GM12891 (cell line): ENCODE measurements around the gene TSR3.

Experiments
- DNase-seq: peaks from one replicate; pipeline ENCODE4 v3.0.0; 2011; ENCODE audit warnings: low spot score; ENCODE audit not compliant: insufficient read length
- FAIRE-seq: peaks from 2 replicates; lab custom pipeline; 2011; peaks lifted over from hg19 to GRCh38; lab: Jason Lieb, UNC
- PAX5 ChIP-seq: IDR thresholded peaks from 2 replicates; pipeline ENCODE4 v1.6.1; 2011; ENCODE audit warnings: low read length, moderate library complexity, mild to moderate bottlenecking; ENCODE audit not compliant: insufficient read depth, severe bottlenecking
- POLR2A ChIP-seq: IDR thresholded peaks from 2 replicates; pipeline ENCODE4 v1.6.1; 2011; ENCODE audit warnings: low read depth, low read length, control low read depth
- POLR2AphosphoS5 ChIP-seq: IDR thresholded peaks from 2 replicates; pipeline ENCODE4 v1.6.1; 2011; ENCODE audit warnings: low read depth, low read length, control low read depth
- POU2F2 ChIP-seq: IDR thresholded peaks from 2 replicates; pipeline ENCODE4 v1.6.1; 2011; ENCODE audit warnings: low read depth, mild to moderate bottlenecking, control low read depth, low read length, moderate library complexity
- SPI1 ChIP-seq: IDR thresholded peaks from 2 replicates; pipeline ENCODE4 v1.6.1; 2011; ENCODE audit warnings: low read depth, low read length, control low read depth
- TAF1 ChIP-seq: IDR thresholded peaks from 2 replicates; pipeline ENCODE4 v1.6.1; 2011; ENCODE audit warnings: low read depth, low read length, control low read depth

TSR3 gene

DNA sequence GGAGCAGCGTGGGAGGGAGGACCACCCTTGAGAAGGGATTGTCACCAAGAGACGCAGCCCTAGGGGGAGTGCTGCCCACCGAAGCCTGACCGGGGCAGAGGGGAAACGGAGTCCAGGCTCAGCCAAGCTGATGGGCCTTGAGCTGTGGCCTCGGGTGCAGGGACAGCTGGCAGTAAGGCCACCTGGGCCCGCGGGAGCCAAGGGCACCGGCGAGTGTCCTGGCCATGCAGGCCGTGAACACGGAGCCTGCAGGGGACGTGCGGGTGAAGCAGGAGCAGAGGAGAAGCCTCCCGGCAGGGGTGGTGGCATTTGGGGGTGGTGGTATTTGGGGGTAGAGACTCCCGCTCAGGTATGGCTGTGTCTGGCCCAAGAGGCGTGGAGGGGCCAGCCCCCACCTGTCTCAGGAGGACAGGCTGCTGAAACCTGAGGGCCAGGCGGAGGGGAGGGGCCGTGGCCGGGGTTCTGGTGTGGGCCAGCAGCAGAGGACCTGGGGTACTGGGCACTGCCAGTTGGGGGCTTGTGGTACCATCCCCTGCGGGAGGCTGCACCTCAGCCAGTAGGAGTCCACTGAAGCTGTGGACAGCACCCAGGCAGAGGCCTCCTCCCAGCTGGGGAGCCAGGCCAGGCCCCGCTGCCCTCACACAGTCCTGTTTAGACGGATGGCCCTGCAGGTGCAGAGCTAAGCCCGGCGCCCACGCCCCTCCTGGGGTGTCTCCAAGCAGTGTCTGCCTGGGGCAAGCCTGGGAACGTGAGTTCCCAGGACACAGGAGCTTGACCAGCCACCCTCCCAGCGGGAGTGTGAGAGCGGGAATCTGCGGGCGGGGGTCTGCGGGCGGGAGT is 4.6 kb upstream of the TSR3 start:
- no peak for DNase-seq
- no peak for FAIRE-seq
- TF ChIP-seq POLR2AphosphoS5: no peak
- TF ChIP-seq POU2F2: no peak
- no peak for TF ChIP-seq PAX5
- no peak for TF ChIP-seq POLR2A

DNA sequence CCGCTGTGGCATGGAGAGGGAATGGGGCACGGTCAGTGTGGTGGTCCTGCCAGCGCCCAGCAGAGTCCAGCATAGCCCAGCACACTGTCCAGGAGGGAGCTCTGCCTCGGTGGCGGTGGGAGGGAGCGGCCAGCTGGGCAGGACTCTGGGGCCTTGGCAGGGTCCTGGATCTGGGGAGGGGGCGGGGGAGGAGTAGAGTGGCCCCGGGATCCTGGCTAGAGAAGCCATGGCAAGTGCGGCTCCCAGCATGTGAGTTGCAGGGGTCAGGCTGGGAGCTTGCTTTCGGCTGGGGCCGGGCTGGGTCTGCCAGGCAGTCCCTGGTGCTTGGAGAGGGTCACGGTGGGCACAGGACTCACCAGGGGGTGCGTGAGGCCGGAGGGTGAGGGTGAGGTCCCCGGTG is 3.9 kb upstream of the TSR3 start:
- FAIRE-seq: no peak
- TF ChIP-seq TAF1: no peak
- no peak for TF ChIP-seq POLR2A
- TF ChIP-seq POLR2AphosphoS5: no peak
- no peak for TF ChIP-seq SPI1
- TF ChIP-seq PAX5: no peak
- no peak for TF ChIP-seq POU2F2
- no peak for DNase-seq

DNA sequence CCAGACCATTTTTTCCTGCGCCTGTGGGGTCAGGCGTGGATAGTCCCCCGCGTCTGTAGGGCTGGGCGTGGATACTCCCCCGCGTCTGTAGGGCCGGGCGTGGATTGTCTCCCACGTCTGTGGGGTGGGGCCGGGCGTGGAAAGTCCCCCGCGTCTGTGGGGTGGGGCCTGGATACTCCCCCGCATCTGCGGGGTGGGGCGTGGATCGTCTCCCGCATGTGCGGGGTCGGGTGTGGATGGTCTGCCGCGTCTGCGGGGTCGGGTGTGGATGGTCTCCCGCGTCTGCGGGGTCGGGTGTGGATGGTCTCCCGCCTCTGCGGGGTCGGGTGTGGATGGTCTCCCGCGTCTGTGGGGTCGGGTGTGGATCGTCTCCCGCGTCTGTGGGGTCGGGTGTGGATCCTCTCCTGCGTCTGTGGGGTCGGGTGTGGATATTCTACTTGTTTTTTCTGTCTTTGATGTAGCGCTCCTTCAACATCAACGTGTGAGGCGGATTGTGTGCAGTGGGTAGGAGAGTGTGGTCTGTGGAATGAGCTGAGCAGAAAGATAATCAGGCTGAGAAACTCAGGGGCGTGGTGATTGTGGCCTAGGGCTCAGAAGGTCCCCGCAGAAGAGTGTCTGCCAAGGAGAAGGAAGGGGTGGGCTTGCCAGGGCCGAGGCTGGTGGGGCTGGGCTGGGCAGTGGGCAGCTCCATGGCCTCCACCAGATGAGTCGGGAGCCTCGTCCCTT is 3.3 kb upstream of the TSR3 start:
- TF ChIP-seq PAX5: no peak
- TF ChIP-seq TAF1: no peak
- TF ChIP-seq POLR2AphosphoS5: no peak
- TF ChIP-seq POU2F2: no peak
- TF ChIP-seq SPI1: no peak
- TF ChIP-seq POLR2A: no peak
- DNase-seq (no peak), FAIRE-seq (no peak)

DNA sequence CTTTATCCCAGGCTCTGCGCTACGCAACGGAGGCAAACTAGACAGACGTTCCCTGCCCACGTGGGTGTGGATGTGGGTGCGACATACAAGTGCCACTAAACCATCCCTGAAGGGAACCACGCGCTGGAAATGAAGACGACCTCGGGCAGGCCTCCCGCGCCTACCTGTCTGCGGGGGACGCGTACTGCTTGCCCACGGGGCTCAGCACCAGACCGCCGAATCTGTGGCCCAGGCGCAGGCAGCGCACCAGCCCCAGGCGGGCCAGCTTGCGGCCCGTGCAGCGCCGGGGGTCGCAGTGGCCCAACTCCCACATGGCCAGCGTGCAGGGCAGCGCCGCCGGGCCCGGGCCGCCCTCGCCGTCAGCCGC is 480 bp downstream of the TSR3 start:
- TF ChIP-seq POU2F2: no peak
- DNase-seq: no peak
- peak; percentile 69 for FAIRE-seq

DNA sequence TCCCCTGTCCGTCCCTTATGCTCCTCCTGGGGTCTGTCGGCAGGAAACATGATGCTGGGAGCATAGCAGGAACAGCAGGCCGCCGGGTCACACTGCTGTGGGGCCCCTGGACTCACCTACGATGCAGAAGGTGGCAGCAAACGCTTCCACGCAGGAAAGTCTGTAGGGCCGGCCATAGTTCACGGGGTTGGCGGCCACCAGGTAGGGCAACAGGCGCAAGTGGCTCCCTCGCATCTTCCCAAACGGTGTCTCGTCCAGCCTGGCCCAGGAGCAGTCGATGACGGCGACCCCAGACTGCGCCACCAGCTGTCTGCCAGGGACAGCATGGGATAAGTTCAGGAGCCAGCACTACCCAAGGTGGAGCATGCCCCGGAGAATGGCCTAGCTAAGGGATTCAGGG is 987 bp downstream of the TSR3 start:
- DNase-seq: no peak
- FAIRE-seq: peak; percentile 13
- TF ChIP-seq POLR2A: no peak
- no peak for TF ChIP-seq POU2F2
- TF ChIP-seq TAF1: no peak
- TF ChIP-seq PAX5: no peak
- no peak for TF ChIP-seq POLR2AphosphoS5
- no peak for TF ChIP-seq SPI1

DNA sequence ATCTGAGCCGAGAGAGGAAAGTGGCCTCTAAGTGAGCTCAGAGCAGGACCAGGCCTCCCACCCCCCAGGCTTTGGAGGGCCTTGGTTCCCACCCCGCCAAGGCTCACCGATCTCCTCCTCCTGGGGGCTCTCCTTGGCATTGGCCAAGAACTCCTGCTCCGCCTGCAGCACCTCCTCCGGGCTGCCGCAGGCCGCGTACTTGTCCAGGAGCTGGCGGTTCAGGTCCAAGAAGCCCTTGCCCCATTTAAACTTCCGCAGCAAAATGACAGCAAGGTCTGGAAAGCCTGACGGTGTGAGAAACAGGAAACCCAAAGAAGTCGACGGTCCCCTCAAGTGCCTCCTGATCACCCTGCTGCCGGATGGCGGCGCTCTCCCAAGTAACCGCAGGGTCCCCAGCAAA is 1.7 kb downstream of the TSR3 start:
- no peak for FAIRE-seq
- TF ChIP-seq POU2F2: no peak
- no peak for TF ChIP-seq TAF1
- TF ChIP-seq PAX5: no peak
- no peak for TF ChIP-seq POLR2AphosphoS5
- no peak for TF ChIP-seq SPI1
- no peak for TF ChIP-seq POLR2A

DNA sequence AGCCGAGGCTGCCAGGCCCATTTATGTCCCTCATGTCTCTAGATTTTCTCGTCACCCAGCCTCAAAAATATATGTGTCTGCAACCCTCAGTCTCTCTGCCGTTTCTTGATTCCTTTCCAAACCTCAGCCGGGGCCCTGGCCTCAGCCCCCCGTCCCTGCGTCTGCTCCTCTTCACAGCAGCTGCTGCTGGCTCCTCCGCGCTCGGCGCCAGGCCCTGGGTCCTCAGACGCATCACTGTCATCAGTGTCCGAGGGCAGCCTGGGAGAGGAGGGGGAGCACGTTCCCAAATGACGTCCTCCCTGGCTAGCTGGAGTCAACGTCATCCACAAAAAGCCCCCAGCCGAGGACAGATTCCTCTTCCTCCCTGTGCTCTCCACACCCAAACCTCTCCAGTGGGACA is 2.3 kb downstream of the TSR3 start:
- FAIRE-seq (no peak), DNase-seq (no peak)
- TF ChIP-seq POLR2AphosphoS5 (no peak), POLR2A (no peak), TAF1 (no peak), SPI1 (no peak), PAX5 (no peak), POU2F2 (no peak)

More for the DNA sequence above, 1.7 kb downstream of the TSR3 start:
- no peak for DNase-seq

DNA sequence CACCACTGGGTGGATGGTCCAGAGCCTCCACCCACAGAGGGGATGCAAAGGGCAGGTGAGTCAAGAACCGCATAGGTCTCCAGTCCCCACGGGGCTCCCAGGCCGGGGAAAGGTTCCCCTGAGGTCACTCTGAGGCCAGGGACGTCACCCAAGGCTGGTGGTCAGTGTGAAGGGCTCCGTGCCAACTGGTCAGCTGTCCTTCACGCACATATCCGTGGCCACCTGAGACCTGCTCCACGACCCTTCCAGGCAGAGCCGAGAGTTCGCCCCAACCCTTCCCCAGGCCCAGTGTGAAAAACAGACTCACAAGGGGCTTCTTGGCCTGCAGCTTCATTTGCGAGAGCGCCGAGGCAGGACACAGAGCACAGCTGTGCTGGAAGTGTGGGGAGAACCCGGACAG is 2.8 kb downstream of the TSR3 start:
- FAIRE-seq: no peak
- TF ChIP-seq POU2F2: no peak
- TF ChIP-seq SPI1: no peak
- no peak for TF ChIP-seq POLR2AphosphoS5
- DNase-seq: no peak

DNA sequence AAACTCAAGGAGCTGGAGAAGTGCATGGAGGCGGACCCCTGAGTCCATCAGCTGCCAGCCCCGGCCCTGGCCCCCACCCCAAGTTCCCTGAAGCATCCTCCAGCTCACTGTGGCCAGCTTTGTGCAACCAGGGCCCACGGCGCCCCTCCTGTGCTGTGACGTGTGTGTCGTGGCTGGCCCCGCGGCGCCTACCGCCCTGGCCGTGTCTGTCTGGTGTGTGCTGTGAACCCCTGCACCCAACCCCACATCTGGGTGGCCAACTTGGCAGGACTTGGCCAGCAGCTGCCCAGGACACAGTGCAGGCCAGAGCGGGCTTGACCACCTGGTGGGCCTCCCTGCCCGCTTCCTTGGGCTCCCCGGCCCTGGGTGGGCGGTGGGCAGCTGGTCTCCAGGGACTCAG is 3.2 kb downstream of the TSR3 start:
- FAIRE-seq: no peak
- no peak for TF ChIP-seq PAX5
- no peak for TF ChIP-seq POLR2AphosphoS5
- TF ChIP-seq POU2F2: no peak
- no peak for TF ChIP-seq POLR2A
- TF ChIP-seq TAF1: no peak
- no peak for TF ChIP-seq SPI1
- no peak for DNase-seq
